Neural crest cell (in vitro differentiated cells): ENCODE measurements around the gene RPS4Y2. TPM values are rescaled to one million over a fixed set of nuclear protein-coding genes. Genes with fewer than 3 reads are reported as not detected.

ENCODE experiments used
- DNase-seq: peaks from one replicate; pipeline ENCODE4 v3.0.0; 2021; ENCODE audit warnings: low read depth, mixed read lengths, low spot score
- H3K27ac Mint-ChIP-seq: one replicate; pipeline ENCODE4 v1.8.0; 2021; ENCODE audit warnings: mild to moderate bottlenecking, mixed read lengths; ENCODE audit not compliant: unreplicated experiment
- H3K27me3 Mint-ChIP-seq: 2 replicates; pipeline ENCODE4 v1.8.0; 2021; ENCODE audit warnings: low read depth, mild to moderate bottlenecking, mixed read lengths
- H3K36me3 Mint-ChIP-seq: 2 replicates; pipeline ENCODE4 v1.8.0; 2021; ENCODE audit warnings: low read depth, mild to moderate bottlenecking, mixed read lengths
- H3K4me1 Mint-ChIP-seq: 2 replicates; pipeline ENCODE4 v1.8.0; 2021; ENCODE audit warnings: mixed read lengths
- H3K4me3 Mint-ChIP-seq: one replicate; pipeline ENCODE4 v1.8.0; 2021; ENCODE audit warnings: mild to moderate bottlenecking, mixed read lengths
- H3K9me3 Mint-ChIP-seq: 2 replicates; pipeline ENCODE4 v1.8.0; 2021; ENCODE audit warnings: mixed read lengths
- total RNA-seq: library from RNA; stranded (reverse); gene quantifications from 2 replicates; pipeline ENCODE4 v1.2.1, GENCODE V29; 2021
- TF ChIP-seq, protein P1 (sequence below): fragments of 200-600 bp; sonication (generic); conservative IDR thresholded peaks from 2 replicates; pipeline ENCODE4 v1.5.0; 2021; ENCODE audit warnings: antibody characterized with exemption, mild to moderate bottlenecking

Gene RPS4Y2
- total RNA-seq, 1 donor from 2014 or later = not detected

DNA sequence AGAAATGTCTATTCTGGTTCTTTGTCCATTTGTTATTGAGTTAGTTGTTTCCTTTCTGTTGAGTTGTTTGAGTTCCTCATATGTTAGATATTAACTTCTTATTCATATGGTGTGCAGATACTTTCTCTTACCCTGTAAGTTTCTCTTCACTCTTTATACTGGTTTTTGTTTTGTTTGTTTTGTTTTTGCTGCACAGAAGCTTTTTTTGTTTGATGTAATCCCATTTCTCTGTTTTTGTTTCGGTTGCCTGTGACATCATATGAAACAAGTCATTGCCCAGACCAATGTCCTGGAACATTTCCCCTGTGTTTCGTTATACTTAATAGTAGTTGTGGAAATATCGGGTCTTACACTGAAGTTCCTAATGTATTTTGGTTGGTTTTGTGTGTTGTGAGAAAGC lies 31.2 kb downstream of the RPS4Y2 start:
- TF ChIP-seq, protein P1, sequence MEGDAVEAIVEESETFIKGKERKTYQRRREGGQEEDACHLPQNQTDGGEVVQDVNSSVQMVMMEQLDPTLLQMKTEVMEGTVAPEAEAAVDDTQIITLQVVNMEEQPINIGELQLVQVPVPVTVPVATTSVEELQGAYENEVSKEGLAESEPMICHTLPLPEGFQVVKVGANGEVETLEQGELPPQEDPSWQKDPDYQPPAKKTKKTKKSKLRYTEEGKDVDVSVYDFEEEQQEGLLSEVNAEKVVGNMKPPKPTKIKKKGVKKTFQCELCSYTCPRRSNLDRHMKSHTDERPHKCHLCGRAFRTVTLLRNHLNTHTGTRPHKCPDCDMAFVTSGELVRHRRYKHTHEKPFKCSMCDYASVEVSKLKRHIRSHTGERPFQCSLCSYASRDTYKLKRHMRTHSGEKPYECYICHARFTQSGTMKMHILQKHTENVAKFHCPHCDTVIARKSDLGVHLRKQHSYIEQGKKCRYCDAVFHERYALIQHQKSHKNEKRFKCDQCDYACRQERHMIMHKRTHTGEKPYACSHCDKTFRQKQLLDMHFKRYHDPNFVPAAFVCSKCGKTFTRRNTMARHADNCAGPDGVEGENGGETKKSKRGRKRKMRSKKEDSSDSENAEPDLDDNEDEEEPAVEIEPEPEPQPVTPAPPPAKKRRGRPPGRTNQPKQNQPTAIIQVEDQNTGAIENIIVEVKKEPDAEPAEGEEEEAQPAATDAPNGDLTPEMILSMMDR = no peak
- H3K27ac Mint-ChIP-seq = no peak overlapping the region
- H3K4me3 Mint-ChIP-seq = no peak overlapping the region
- no peaks in the 10 kb centered on the region for H3K9me3 Mint-ChIP-seq
- no peaks in the 10 kb centered on the region for H3K36me3 Mint-ChIP-seq
- H3K27me3 Mint-ChIP-seq = no peaks in the 10 kb centered on the region
- H3K4me1 Mint-ChIP-seq = no peaks in the 10 kb centered on the region
- DNase-seq = no peak

DNA sequence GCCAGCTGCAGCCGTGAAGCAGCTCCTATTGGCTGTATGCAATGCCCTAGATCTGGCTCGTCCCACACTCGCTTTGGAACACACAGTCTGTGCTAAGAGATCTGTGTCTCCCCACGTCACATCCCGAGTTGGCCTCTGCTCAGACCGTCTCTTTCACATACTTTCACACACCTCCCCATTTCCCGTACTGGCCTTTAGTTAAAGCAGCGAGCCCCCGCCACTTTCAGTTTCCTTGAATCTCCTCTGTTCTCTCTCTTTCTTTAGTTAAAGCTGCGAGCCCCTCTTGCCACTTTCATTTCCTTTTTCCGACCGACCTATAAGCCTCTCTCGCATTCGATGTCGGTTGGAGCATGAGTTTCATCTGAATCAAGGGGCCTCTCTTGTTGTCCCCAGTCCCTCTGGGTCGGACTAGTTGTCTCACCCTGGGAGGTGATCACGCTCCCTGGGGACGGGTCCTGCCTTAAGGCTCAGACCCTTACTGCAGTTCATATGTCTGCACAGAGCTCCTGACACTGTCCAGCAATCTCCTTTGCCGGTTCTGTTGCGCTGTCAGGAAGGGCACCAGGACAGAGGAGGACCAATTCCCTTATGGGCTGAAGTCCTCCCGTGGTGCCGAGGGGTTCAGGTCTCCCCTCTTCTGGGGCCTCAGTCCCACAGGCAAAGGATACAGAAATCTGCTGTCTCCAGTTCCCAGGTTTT lies 42.6 kb downstream of the RPS4Y2 start:
- no peaks in the 10 kb centered on the region for H3K36me3 Mint-ChIP-seq
- no peaks in the 10 kb centered on the region for H3K27me3 Mint-ChIP-seq
- H3K27ac Mint-ChIP-seq = no peak overlapping the region
- no peak for DNase-seq
- H3K4me3 Mint-ChIP-seq = no peak overlapping the region
- H3K4me1 Mint-ChIP-seq = no peaks in the 10 kb centered on the region
- H3K9me3 Mint-ChIP-seq = no peaks in the 10 kb centered on the region
- TF ChIP-seq, protein P1 = no peak

DNA sequence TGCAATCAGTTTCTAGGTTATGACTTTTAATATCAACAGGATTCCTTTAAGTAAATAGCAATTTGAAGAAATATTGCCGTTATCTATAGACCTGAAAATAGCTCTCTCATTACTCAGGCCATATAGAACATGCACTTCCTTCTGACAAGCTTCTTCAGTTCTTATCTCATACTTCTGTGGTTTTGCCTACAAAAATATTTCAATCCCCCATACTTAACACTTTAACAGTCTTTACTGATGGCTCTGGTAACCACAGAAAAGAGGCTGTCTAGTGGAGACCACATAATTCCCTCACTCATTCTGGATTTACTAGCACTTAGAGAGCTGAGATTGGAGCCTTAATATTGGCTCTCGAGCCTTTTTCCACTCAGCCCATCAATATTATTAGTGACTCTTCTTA lies 46.8 kb downstream of the RPS4Y2 start:
- no peaks in the 10 kb centered on the region for H3K9me3 Mint-ChIP-seq
- TF ChIP-seq, protein P1 = no peak
- no peaks in the 10 kb centered on the region for H3K27me3 Mint-ChIP-seq
- H3K36me3 Mint-ChIP-seq = no peaks in the 10 kb centered on the region
- H3K27ac Mint-ChIP-seq = no peak overlapping the region
- H3K4me3 Mint-ChIP-seq = no peak overlapping the region
- DNase-seq = no peak
- no peaks in the 10 kb centered on the region for H3K4me1 Mint-ChIP-seq

DNA sequence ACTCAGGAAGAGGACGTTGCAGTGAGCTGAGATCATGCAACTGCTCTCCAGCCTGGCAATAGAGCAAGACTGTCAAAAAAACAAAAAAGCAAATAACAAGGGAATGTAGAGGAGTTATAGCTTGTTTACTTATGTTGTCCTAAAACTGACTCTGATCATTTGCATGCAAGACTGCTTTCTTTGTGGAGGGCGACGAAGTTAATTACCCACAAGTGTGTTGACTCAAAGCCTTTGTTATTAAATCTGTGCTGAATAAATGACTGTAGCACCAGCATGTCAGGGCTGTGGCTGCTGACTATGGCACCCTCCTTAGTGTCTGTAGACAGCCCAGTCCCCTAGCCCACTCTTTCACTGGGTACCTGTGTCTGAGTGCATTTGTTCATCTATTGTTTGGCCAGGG lies 50.3 kb downstream of the RPS4Y2 start:
- H3K27me3 Mint-ChIP-seq = no peaks in the 10 kb centered on the region
- TF ChIP-seq, protein P1 = no peak

DNA sequence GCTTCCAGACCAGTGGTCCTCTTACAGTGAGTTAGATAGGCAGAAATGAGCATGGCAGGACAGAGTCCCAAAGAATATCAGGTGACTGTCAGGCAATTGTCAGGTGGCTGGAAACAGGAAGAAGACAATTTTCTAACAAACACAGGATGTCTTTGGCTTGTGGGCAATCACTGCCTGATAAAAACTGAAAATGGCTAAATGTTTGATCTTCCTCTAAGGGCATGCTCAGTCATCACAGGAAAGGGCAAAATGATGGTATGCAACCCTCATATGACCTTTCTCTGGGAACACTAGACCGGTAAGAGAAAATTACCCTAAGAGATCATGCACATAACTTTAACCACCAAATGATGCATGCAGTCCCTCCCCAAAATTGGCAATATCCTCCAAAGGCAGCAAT lies 57.6 kb downstream of the RPS4Y2 start:
- H3K36me3 Mint-ChIP-seq = no peaks in the 10 kb centered on the region
- H3K4me3 Mint-ChIP-seq = no peak overlapping the region
- H3K27ac Mint-ChIP-seq = no peak overlapping the region
- H3K4me1 Mint-ChIP-seq = no peaks in the 10 kb centered on the region
- no peaks in the 10 kb centered on the region for H3K27me3 Mint-ChIP-seq
- no peak for DNase-seq
- TF ChIP-seq, protein P1 = no peak
- H3K9me3 Mint-ChIP-seq = no peaks in the 10 kb centered on the region

More for the DNA sequence above, 50.3 kb downstream of the RPS4Y2 start:
- no peaks in the 10 kb centered on the region for H3K9me3 Mint-ChIP-seq
- no peak for DNase-seq
- H3K27ac Mint-ChIP-seq = no peak overlapping the region
- no peaks in the 10 kb centered on the region for H3K4me1 Mint-ChIP-seq
- H3K4me3 Mint-ChIP-seq = no peak overlapping the region
- no peaks in the 10 kb centered on the region for H3K36me3 Mint-ChIP-seq
